ENCODE measurements around the gene MECR.

MECR gene

DNA sequence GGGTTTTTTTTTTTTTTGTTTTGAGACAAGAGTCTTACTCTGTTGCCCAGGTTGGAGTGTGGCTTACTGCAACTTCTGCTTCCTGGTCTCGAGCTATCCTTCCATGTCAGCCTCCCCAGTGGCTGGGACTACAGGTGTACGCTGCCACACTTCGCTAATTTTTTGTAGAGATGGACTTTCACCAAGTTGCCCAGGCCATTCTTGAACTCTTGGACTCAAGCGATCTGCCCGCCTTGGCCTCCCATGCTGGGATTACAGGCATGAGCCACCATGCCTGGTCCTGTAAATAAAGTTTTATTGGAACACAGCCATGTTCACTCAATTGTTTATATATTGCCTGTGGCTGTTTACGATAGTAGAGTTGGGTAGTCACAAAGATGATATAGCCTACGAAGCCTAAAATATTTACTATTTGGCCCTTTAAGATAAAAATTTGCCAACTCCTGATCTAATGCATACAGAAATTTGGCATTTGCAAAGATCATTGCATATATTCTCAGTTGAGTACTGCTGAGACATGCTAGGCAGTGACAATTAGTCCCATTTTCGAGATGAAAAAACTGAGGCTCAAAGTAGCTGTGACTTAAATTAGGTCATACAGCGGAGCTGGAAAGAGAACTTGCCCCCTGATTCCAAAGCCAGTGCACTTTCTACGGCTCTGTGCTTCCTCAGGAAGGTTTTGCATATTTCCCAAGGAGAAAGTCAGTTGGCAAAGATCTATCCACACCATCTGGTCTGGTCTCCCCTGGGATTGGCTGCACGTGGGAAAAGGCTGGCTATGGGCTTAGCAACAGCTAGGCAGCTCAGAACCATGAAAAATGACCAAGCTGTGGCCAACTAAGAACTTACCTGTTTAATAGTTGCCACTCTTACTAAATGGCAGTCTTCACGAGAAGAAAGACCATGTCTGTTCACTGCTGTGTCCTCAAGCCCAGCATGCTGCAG lies 19.4 kb downstream of the MECR start:
- no peaks in the 10 kb centered on the region for H3K9me3 Mint-ChIP-seq
- H3K27ac Mint-ChIP-seq, result peak overlapping the region; percentile 27
- H3K27me3 Mint-ChIP-seq (ENCODE audit: low read depth), result no peaks in the 10 kb centered on the region
- H3K4me3 Mint-ChIP-seq, result no peak overlapping the region
- H3K36me3 Mint-ChIP-seq (ENCODE audit: low read depth), result peaks cover 6% of the 10 kb centered on the region
- peaks cover 4% of the 10 kb centered on the region for H3K4me1 Mint-ChIP-seq (ENCODE audit: low read depth)

DNA sequence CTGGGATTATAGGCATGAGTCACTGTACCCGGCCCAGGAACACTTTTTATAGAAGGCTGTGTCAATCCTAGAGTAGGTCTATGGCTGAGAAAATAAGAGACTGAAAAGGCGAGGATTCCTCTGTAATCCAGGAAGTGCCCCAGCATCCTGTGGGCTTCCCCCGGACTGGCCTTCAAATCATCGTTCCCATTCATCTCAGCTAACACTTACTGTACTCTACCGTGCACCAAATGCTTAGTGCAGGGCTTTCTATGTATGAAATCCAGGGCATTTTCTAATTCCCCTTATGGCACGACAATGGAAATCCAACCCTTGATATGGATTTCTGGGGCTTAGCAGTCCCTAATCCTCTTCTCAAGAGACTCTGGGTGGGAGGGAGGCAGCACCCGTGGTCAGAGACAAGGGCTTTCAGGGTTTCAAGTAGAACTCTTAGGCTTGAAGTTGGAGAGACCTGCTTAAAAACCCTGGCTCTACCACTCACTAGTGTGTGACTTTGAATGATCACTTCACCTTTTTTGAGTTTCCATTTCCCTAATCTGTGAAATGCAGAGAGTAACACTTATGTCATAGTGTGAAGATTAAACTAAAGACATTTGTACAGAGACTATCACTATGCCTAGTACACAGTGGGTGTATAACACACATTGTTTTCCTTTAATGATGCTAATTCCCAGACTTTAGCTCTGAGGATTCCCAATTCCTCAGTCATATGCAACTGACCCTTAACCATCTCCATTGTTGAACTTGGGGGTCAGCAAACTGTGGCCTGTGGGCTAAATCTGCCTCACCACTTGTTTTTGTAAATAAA lies 20.3 kb downstream of the MECR start:
- H3K4me3 Mint-ChIP-seq, result no peak overlapping the region
- H3K27me3 Mint-ChIP-seq (ENCODE audit: low read depth), result no peaks in the 10 kb centered on the region
- H3K36me3 Mint-ChIP-seq (ENCODE audit: low read depth), result peaks cover 6% of the 10 kb centered on the region
- peaks cover 4% of the 10 kb centered on the region for H3K4me1 Mint-ChIP-seq (ENCODE audit: low read depth)
- no peaks in the 10 kb centered on the region for H3K9me3 Mint-ChIP-seq
- no peak overlapping the region for H3K27ac Mint-ChIP-seq

DNA sequence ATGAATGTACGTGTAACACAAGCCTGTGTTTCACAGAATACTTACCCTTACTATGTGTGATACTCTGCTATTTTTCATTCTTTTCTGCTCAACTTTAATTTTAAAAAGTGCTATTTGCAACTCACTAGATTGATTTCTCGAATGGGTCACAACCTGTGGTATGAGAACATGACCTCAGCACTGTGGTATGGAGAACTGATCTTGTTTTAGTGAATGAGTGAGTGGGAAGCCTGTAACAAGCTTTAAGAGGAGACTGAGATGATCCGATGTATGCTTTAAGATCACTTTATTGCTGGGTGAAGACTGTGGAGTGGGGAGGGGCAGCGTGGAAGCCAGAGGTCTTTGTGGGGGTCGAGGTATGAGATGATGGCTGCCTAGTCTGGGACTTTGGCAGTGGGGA lies 21.6 kb downstream of the MECR start:
- no peak overlapping the region for H3K4me3 Mint-ChIP-seq
- H3K4me1 Mint-ChIP-seq (ENCODE audit: low read depth), result peaks cover 4% of the 10 kb centered on the region
- no peak overlapping the region for H3K27ac Mint-ChIP-seq
- no peaks in the 10 kb centered on the region for H3K9me3 Mint-ChIP-seq
- no peaks in the 10 kb centered on the region for H3K27me3 Mint-ChIP-seq (ENCODE audit: low read depth)
- peaks cover 6% of the 10 kb centered on the region for H3K36me3 Mint-ChIP-seq (ENCODE audit: low read depth)

DNA sequence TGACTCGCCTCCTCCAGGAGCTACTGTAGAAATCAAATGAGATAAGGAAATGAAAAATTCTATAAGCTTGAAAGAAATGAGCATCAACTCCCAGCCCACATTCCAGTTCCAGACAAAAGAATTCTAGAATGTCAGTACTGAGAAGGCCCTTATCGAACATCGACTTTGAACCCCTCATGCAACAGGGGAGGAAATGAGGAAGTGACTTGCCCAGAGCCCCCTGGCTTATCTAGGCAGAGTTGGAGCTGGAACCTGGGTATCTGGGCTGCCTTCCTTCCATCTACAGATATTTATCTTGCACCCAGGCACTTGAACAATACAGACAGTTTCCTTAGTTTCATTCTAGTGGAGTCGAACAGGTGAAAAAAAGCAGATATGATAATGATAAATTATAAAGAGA lies 22.3 kb downstream of the MECR start:
- Mint-ChIP-seq H3K27ac (no peak overlapping the region), H3K36me3 (ENCODE audit: low read depth) (peaks cover 6% of the 10 kb centered on the region), H3K27me3 (ENCODE audit: low read depth) (no peaks in the 10 kb centered on the region), H3K4me3 (no peak overlapping the region), H3K9me3 (no peaks in the 10 kb centered on the region), H3K4me1 (ENCODE audit: low read depth) (peaks cover 5% of the 10 kb centered on the region)

DNA sequence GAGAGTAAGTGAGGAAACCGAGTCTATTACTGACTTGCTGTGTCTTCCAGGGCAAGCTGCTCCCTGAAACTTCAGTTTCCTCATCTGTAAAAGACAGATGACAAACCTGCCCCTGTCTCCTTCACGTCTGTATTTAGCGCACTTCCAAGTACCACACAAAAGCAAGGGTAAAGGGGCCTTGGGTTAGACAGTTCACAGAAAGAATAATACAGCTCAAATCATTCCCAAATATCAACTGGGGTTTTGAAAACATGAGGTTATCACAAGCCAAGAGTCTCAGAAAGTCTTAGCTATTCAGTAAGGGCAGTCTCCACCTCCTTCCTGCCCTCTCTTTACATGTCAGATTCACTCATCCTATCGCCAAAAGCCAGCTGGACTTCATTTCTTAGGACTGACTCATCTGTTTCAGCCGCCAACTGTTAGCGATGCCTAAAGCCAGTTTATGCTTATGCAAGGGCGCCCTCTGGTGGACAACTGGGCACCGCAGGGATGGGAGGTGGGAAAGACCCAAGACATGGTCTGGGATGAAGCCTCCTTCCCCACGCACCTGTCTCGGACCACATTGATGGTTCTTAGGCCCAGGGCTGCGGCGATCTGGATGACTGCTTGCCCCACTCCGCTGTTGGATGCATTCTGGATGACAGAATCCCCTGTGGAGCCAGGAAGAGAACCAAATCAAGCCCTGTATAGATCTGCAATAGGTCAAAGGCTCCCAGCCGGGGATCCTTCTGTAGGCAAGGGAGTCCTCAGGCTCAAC lies 28.0 kb downstream of the MECR start:
- Mint-ChIP-seq H3K4me3 (no peak overlapping the region), H3K36me3 (ENCODE audit: low read depth) (peaks cover 5% of the 10 kb centered on the region), H3K4me1 (ENCODE audit: low read depth) (peaks cover 8% of the 10 kb centered on the region), H3K9me3 (no peaks in the 10 kb centered on the region), H3K27me3 (ENCODE audit: low read depth) (no peaks in the 10 kb centered on the region), H3K27ac (no peak overlapping the region)

DNA sequence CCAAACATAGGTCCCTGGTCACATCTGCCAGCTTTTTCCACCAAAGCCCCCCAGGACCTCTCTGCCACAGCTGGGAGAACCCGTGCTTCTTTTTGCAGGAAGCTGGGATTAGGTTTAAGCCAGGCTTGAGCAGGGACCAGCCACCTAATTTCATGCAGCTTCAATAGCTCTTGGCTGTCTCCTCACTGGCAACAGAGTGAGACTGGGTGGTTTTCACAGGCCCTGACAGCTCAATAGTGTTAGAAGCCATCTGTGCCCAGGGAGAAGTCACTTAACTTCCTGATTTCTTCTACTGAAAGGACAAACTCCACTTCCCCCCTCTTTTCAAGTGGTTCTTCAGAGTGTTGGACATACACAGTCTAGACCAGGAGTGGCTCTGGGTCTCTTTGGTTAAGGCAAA lies 28.7 kb downstream of the MECR start:
- Mint-ChIP-seq H3K4me3 (no peak overlapping the region), H3K27me3 (ENCODE audit: low read depth) (no peaks in the 10 kb centered on the region), H3K4me1 (ENCODE audit: low read depth) (peaks cover 13% of the 10 kb centered on the region), H3K27ac (no peak overlapping the region), H3K36me3 (ENCODE audit: low read depth) (peaks cover 5% of the 10 kb centered on the region), H3K9me3 (no peaks in the 10 kb centered on the region)

DNA sequence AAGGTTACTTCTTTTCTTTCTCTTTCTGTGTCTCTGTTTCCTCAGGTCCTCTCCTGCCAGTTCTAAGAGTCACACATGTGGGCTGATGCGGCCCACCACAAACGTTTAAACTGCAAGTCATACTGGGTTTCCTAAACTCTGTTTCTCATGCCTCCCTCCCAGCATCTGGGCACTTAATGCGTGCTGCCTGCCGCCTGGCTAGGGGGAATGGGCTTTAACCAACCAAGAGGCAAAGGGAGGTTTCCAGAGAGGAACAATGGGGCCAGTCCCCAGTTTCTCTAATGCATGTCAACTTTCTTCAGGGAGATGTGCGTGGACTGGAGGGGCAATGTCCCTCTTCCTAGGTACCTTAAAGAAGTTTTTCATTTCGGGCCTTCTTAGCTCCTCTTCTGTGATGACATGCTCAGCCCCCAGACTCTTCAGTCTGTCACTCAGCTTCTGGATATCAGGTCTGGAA lies 29.1 kb downstream of the MECR start:
- H3K27me3 Mint-ChIP-seq (ENCODE audit: low read depth), result no peaks in the 10 kb centered on the region
- H3K9me3 Mint-ChIP-seq, result no peaks in the 10 kb centered on the region
- H3K36me3 Mint-ChIP-seq (ENCODE audit: low read depth), result peaks cover 5% of the 10 kb centered on the region
- H3K4me1 Mint-ChIP-seq (ENCODE audit: low read depth), result peaks cover 13% of the 10 kb centered on the region
- H3K27ac Mint-ChIP-seq, result no peak overlapping the region
- H3K4me3 Mint-ChIP-seq, result no peak overlapping the region

DNA sequence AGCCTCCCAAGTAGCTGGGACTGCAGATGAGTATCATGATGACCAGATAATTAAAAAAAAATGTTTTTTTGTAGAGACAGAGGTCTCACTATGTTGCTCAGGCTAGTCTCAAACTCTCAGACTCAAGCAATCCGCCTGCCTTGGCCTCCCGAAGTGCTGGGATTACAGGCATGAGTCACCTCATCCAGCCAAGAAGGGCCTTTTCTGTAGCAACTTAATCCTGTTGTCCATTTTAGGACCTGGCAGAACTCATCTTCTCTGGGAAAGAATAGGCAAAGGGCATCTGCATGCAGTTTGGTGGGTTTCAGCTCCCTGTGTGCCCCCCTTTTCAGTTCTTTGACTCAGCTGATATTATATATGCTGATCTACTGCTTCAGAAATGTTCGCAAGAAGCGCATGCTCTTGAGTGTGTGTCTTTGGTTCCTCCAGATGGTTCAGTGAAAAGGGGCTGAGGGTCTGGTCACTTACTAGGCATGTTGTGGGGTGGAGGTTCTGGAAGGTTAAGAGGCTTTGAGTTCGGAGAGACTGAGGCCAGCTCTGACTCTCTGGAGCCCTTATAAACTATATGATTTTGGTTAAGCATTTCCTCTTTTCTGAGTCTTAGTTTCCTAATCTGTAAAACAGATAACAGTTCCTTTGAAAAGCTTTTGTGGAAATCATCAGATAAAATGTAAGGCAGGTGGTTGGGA lies 29.7 kb downstream of the MECR start:
- peaks cover 13% of the 10 kb centered on the region for H3K4me1 Mint-ChIP-seq (ENCODE audit: low read depth)
- no peak overlapping the region for H3K27ac Mint-ChIP-seq
- H3K36me3 Mint-ChIP-seq (ENCODE audit: low read depth), result peaks cover 5% of the 10 kb centered on the region
- H3K9me3 Mint-ChIP-seq, result no peaks in the 10 kb centered on the region
- H3K27me3 Mint-ChIP-seq (ENCODE audit: low read depth), result no peaks in the 10 kb centered on the region
- no peak overlapping the region for H3K4me3 Mint-ChIP-seq

DNA sequence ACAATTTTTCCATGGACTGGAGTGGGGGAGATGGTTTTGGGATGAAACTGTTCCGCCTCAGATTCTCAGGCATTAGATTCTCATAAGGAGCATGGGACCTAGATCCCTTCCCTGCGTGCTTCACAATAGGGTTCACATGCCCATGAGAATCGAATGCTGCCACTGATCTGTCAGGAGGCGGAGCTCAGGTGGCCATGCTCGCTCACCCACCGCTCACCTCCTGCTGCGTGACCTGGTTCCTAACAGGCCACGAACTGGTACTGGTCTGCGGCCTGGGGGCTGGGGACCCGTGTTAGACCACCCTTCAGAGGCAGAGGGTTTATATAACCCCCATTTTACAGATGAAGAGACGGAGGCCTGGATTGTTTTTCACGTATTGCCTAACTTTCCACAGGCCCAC lies 32.7 kb downstream of the MECR start:
- H3K4me3 Mint-ChIP-seq, result no peak overlapping the region
- no peaks in the 10 kb centered on the region for H3K9me3 Mint-ChIP-seq
- H3K27me3 Mint-ChIP-seq (ENCODE audit: low read depth), result no peaks in the 10 kb centered on the region
- H3K4me1 Mint-ChIP-seq (ENCODE audit: low read depth), result peaks cover 12% of the 10 kb centered on the region
- H3K36me3 Mint-ChIP-seq (ENCODE audit: low read depth), result peaks cover 6% of the 10 kb centered on the region
- H3K27ac Mint-ChIP-seq, result no peak overlapping the region

DNA sequence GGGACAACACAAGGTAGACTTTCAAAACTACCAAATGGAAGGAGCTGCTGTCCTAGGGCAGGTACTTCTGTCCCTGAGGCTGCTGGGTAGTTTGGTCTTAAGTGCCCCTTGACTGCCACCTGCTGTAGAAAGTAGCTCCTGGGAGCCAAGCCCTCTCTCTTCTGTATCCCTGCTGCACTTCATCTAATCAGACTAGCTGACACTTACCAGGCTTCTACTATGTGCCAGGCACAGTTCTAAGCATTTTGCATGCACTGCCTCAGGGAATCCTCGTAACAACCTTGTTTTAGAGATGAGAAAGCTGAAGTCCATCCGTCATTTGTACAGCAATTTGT lies 33.2 kb downstream of the MECR start:
- H3K27me3 Mint-ChIP-seq (ENCODE audit: low read depth), result no peaks in the 10 kb centered on the region
- no peak overlapping the region for H3K27ac Mint-ChIP-seq
- peaks cover 6% of the 10 kb centered on the region for H3K36me3 Mint-ChIP-seq (ENCODE audit: low read depth)
- peaks cover 9% of the 10 kb centered on the region for H3K4me1 Mint-ChIP-seq (ENCODE audit: low read depth)
- no peak overlapping the region for H3K4me3 Mint-ChIP-seq
- no peaks in the 10 kb centered on the region for H3K9me3 Mint-ChIP-seq

DNA sequence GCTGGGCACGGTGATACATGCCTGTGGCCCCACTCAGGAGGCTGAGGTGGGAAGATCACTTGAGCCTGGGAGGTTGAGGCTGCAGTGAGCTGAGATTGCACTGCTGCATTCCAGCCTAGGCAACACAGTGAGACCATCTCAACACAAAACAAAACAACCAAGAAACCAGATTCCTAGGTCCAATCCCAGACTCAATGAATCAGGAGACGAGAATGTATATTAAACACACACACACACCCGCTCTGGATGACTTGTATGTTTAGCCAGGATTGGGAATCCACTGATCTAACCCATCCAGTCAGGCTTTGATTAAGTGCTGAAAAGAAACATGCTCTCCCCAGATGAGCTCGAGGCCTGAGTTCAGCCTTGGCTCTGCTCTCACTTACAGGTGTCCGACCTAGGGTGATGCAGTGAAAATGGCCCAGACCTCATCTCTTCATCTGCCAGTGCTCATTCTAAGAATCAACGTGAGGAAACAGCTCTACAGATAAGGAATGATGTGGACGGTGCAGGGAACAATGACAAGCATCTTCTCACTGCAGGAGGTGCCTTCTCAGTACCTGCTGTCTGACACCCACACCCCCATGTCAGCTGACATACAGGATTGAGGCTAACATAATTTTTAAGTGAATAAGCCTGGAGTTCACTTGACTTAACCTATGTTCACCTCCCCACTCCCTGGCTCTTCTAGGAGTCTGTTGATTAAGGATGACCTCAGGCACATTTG lies 33.7 kb downstream of the MECR start:
- Mint-ChIP-seq H3K4me3 (no peak overlapping the region), H3K27me3 (ENCODE audit: low read depth) (no peaks in the 10 kb centered on the region), H3K9me3 (no peaks in the 10 kb centered on the region), H3K36me3 (ENCODE audit: low read depth) (peaks cover 6% of the 10 kb centered on the region), H3K4me1 (ENCODE audit: low read depth) (peaks cover 7% of the 10 kb centered on the region), H3K27ac (no peak overlapping the region)

DNA sequence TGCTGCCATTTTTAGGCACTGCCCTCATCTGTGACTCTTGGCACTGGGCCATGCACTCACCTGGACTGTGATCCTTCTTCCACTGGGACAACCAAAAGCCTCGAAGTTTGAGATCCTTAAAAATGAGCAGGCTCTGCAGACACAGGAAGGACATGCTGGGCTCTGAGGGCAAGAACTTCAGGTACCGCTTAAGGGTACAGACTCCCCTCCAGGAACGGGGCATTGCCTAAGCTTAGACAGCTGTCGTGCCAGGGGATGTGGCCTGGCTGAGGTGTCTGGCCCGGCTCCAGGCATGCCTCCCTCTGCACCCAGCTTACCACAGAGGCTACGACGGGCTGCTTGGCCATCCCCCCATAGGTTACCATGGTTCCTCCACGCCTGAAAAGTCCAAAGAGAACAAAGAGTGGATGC lies 34.8 kb downstream of the MECR start:
- peaks cover 5% of the 10 kb centered on the region for H3K4me1 Mint-ChIP-seq (ENCODE audit: low read depth)
- H3K27me3 Mint-ChIP-seq (ENCODE audit: low read depth), result no peaks in the 10 kb centered on the region
- peaks cover 1% of the 10 kb centered on the region for H3K36me3 Mint-ChIP-seq (ENCODE audit: low read depth)
- H3K9me3 Mint-ChIP-seq, result no peaks in the 10 kb centered on the region
- no peak overlapping the region for H3K4me3 Mint-ChIP-seq
- H3K27ac Mint-ChIP-seq, result no peak overlapping the region

DNA sequence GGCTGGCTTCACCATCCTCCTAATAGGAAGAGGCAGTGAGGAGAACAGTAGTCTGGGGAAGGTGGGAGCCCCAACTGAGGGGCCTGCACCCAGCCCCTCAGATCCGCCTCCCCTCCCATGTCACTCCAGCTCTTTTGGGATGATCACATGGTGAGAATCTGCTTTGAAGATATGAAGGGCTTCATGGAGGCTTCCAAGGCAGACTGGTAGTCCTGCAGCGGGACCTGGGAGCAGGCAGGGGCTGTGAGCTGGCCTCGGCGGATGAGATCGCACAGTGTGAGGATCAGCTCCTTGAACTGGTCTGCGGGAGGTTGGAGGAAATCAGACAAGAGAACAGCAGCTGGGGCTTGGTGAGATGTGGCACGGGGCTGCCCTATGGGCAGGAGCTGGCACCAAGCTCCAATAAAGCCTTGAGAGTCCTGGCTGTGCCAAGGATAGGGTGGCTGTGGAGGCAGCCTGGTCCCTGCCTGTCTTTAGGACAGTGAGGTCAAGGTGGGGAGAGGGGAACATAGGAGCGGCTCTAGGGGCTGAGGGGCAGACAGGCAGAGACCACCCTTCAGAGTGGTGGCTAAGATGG lies 36.8 kb downstream of the MECR start:
- no peaks in the 10 kb centered on the region for H3K27me3 Mint-ChIP-seq (ENCODE audit: low read depth)
- peaks cover 5% of the 10 kb centered on the region for H3K4me1 Mint-ChIP-seq (ENCODE audit: low read depth)
- H3K4me3 Mint-ChIP-seq, result no peak overlapping the region
- no peaks in the 10 kb centered on the region for H3K9me3 Mint-ChIP-seq
- peaks cover 1% of the 10 kb centered on the region for H3K36me3 Mint-ChIP-seq (ENCODE audit: low read depth)
- H3K27ac Mint-ChIP-seq, result peak overlapping the region; percentile 23
